GM19438 (cell line): ENCODE data around the gene WDR93.

ENCODE experiments used
- ATAC-seq: cut with Tn5 transposase; IDR thresholded peaks from one replicate; pipeline ENCODE4 v1.9.1; 2021; ENCODE audit warnings: low read depth; ENCODE audit not compliant: unreplicated experiment

WDR93 gene

GRCh38 chr15:89690276-89691218 lies at the start of gene WDR93, which contains the start of gene PEX11A:
TSS of gene WDR93 (plus strand) at chr15:89690811. CDS start at chr15:89701747, 10,936 bp downstream.
TSS of gene PEX11A (minus strand) at chr15:89690754. CDS start at chr15:89690632, 122 bp downstream.
- ATAC-seq, result peak; percentile 93

- ATAC-seq, result no peak
Observed at GRCh38 chr15:89641053-89641452, 49.6 kb upstream of the WDR93 start.

- ATAC-seq, result no peak
Observed at GRCh38 chr15:89642106-89642505, 48.5 kb upstream of the WDR93 start.

- no peak for ATAC-seq
Observed at GRCh38 chr15:89645680-89646079, 44.9 kb upstream of the WDR93 start.

- ATAC-seq, result no peak
Observed at GRCh38 chr15:89646416-89647141, 44.0 kb upstream of the WDR93 start.

GRCh38 chr15:89647191-89647851 lies 43.3 kb upstream of the WDR93 start:
- ATAC-seq, result no peak

- no peak for ATAC-seq
Observed at GRCh38 chr15:89648106-89649012, 42.3 kb upstream of the WDR93 start.

- no peak for ATAC-seq
Observed at GRCh38 chr15:89649013-89649625, 41.5 kb upstream of the WDR93 start.

GRCh38 chr15:89649716-89650115 lies 40.9 kb upstream of the WDR93 start:
- no peak for ATAC-seq

GRCh38 chr15:89652131-89652530 lies 38.5 kb upstream of the WDR93 start:
- no peak for ATAC-seq

- ATAC-seq, result no peak
Observed at GRCh38 chr15:89652666-89653065, 37.9 kb upstream of the WDR93 start.

- no peak for ATAC-seq
Observed at GRCh38 chr15:89653578-89653977, 37.0 kb upstream of the WDR93 start.

GRCh38 chr15:89654301-89654761 lies 36.3 kb upstream of the WDR93 start:
- no peak for ATAC-seq

- ATAC-seq, result no peak
Observed at GRCh38 chr15:89654847-89655805, 35.5 kb upstream of the WDR93 start, which contains the start of gene KIF7. TSS of gene KIF7 (minus strand) at chr15:89655467. CDS start at chr15:89652930, 2,537 bp downstream.

- ATAC-seq, result no peak
Observed at GRCh38 chr15:89656116-89656815, 34.3 kb upstream of the WDR93 start.

GRCh38 chr15:89657686-89658200 lies 32.9 kb upstream of the WDR93 start:
- ATAC-seq, result no peak

- no peak for ATAC-seq
Observed at GRCh38 chr15:89659295-89659694, 31.3 kb upstream of the WDR93 start.
